GM12892 (cell line): Measurements from ENCODE around the gene EARS2.

Experiments
- POLR2A ChIP-seq: IDR thresholded peaks from 2 replicates; pipeline ENCODE4 v1.6.1; 2011; ENCODE audit warnings: low read depth, low read length, control low read depth
- POLR2AphosphoS5 ChIP-seq: IDR thresholded peaks from 2 replicates; pipeline ENCODE4 v1.6.1; 2011; ENCODE audit warnings: low read depth, low read length, control low read depth
- TAF1 ChIP-seq: IDR thresholded peaks from 2 replicates; pipeline ENCODE4 v1.6.1; 2011; ENCODE audit warnings: low read depth, mild to moderate bottlenecking, control low read depth, low read length, borderline replicate concordance

- no peak for TF ChIP-seq POLR2A
- no peak for TF ChIP-seq POLR2AphosphoS5
- no peak for TF ChIP-seq TAF1
Measured at GRCh38 chr16:23570992-23571632, 14.0 kb upstream of the EARS2 start.
